ENCODE data around the gene IQSEC3. TPM values are rescaled to one million over a fixed set of nuclear protein-coding genes. Genes with fewer than 3 reads are reported as not detected.

IQSEC3 gene
- total RNA-seq, 4 donors from 2014 or later: 0.02 to 0.36 (median 0.07) TPM

DNA sequence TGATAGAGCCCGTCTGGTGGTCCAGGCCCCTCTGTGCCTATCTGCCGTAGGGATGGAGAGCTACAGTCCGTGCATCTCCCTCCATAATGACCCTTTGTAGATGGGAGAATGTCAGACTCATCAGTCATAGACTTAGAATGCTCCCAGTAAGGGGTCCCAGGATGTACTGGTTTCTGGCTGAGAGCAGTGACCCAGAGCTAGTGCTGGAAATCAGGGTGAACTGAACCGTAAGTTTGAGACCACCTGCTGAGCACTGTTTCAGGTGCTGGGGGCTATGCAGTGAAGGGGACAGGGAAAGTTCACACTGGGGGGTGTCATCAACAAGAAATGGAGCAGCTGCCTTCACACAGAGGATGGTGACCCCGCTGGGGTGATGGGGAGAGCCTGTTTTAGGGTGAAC lies 113.3 kb downstream of the IQSEC3 start:
- no peak overlapping the region for H3K4me3 ChIP-seq
- no peak for TF ChIP-seq POLR2A (IDR thresholded peaks at IDR 0.05)
- TF ChIP-seq, protein P1, sequence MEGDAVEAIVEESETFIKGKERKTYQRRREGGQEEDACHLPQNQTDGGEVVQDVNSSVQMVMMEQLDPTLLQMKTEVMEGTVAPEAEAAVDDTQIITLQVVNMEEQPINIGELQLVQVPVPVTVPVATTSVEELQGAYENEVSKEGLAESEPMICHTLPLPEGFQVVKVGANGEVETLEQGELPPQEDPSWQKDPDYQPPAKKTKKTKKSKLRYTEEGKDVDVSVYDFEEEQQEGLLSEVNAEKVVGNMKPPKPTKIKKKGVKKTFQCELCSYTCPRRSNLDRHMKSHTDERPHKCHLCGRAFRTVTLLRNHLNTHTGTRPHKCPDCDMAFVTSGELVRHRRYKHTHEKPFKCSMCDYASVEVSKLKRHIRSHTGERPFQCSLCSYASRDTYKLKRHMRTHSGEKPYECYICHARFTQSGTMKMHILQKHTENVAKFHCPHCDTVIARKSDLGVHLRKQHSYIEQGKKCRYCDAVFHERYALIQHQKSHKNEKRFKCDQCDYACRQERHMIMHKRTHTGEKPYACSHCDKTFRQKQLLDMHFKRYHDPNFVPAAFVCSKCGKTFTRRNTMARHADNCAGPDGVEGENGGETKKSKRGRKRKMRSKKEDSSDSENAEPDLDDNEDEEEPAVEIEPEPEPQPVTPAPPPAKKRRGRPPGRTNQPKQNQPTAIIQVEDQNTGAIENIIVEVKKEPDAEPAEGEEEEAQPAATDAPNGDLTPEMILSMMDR (IDR thresholded peaks at IDR 0.05 in 4 of 5, conservative IDR thresholded peaks at IDR 0.05 in 1 of 5): no peak
- H3K27me3 ChIP-seq: peaks cover 0 to 4% (median 0%) of the 10 kb centered on the region in 3 donors
- intact Hi-C loops (cut with DNase I; ENCODE audit: low total_unique reads) (no loop called here), in situ Hi-C loops (cut with MboI; ENCODE audit: low sequenced_read_pairs in 4 of 4) (no loop called here)
- no peaks in the 10 kb centered on the region for H3K9me3 ChIP-seq
- peaks cover 20 to 41% of the 10 kb centered on the region in 2 donors for H3K4me1 ChIP-seq
- H3K27ac ChIP-seq: peak overlapping the region; percentile 60 to 71 (median 66)
- no peak for ATAC-seq
- no peaks in the 10 kb centered on the region for H3K36me3 ChIP-seq
- no peak for DNase-seq

DNA sequence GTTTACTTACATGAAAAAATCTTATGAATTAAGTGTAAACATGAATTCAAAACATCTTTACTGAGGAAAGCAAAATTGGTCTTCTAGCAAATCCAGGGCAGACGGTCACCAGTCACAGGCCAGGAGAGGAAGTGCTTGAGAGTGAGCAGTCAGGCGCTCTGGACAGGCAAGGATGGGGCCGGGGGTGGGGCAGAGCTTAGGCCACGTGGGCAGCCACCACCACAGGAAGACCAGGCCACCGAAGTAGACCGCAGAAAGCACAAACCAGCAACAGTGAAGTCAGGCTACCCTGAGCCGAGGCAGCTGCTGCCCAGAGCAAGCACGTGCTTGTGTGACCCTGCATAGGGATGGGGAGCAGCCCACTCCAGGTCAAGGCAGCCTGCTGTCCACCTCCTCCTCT lies 113.9 kb downstream of the IQSEC3 start:
- Histone ChIP-seq H3K4me1 (peaks cover 15 to 36% of the 10 kb centered on the region in 2 donors), H3K36me3 (no peaks in the 10 kb centered on the region), H3K27me3 (peaks cover 0 to 4% (median 0%) of the 10 kb centered on the region in 3 donors), H3K4me3 (no peak overlapping the region), H3K27ac (peak overlapping the region; percentile 60 to 71 (median 66)), H3K9me3 (no peaks in the 10 kb centered on the region)
- DNase-seq (peak; percentile 15 to 35), ATAC-seq (peak in 1 of 2 donors; percentile 42)
- intact Hi-C loops (cut with DNase I; ENCODE audit: low total_unique reads): no loop called here
- in situ Hi-C loops (cut with MboI; ENCODE audit: low sequenced_read_pairs in 4 of 4): no loop called here
- TF ChIP-seq, protein P1 (IDR thresholded peaks at IDR 0.05 in 4 of 5, conservative IDR thresholded peaks at IDR 0.05 in 1 of 5): no peak
- TF ChIP-seq POLR2A (IDR thresholded peaks at IDR 0.05): no peak

DNA sequence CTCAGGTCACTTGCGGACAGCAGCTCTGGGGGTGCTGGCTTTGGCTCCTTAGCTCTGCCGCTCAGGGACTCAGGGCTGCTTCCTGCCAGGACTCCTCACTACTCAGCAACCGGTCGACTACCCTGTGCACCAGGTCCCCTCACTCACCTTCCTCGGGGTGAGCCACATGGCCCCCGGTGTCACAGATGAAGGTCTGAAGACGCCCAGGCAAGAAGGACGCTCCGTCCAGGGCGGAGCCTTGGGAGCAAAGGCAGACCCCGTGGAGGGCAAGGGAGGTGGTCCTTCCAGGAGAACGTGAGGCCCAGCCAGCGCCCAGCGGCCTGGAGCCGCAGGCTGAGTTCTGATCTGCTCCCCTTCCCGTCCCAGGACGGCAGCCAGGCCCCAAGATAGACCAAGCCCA lies 115.4 kb downstream of the IQSEC3 start:
- H3K36me3 ChIP-seq: no peaks in the 10 kb centered on the region
- intact Hi-C loops (cut with DNase I; ENCODE audit: low total_unique reads) (no loop called here), in situ Hi-C loops (cut with MboI; ENCODE audit: low sequenced_read_pairs in 4 of 4) (no loop called here)
- no peak for TF ChIP-seq POLR2A (IDR thresholded peaks at IDR 0.05)
- TF ChIP-seq, protein P1 (IDR thresholded peaks at IDR 0.05 in 4 of 5, conservative IDR thresholded peaks at IDR 0.05 in 1 of 5): no peak
- peaks cover 5 to 21% of the 10 kb centered on the region in 2 donors for H3K4me1 ChIP-seq
- peak overlapping the region in 1 of 4 donors; percentile 27 for H3K4me3 ChIP-seq
- H3K9me3 ChIP-seq: no peaks in the 10 kb centered on the region
- peaks cover 0 to 4% (median 0%) of the 10 kb centered on the region in 3 donors for H3K27me3 ChIP-seq
- DNase-seq: no peak
- ATAC-seq: no peak
- H3K27ac ChIP-seq: peak overlapping the region; percentile 49 to 71 (median 58)

DNA sequence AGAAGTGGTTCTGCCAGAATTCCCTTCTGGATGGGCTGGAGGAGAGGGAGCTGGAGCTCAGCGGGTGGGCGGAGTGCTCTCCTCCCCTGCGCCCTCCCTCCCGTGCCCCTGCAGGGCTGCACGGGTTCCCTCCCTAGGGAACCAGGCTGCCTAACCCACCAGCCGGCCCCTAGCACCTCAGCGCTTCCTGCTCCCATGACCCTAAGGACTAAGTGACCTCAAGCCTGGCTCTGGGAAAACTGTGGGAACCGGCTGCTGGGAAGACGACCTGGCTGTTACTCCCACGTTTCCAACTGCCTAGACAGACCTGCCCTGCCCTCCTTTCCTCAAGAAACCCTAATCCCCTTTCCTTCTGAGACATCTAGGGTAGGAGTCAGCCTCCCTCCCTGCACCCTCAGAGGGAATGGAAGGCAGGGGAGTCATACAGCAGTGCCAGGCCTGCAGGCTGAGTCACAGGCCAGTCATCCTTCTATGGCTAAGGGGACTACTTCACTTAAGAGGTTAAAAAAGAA lies 115.9 kb downstream of the IQSEC3 start:
- Histone ChIP-seq H3K27me3 (peaks cover 0 to 4% (median 0%) of the 10 kb centered on the region in 3 donors), H3K9me3 (no peaks in the 10 kb centered on the region), H3K36me3 (no peaks in the 10 kb centered on the region), H3K4me3 (no peak overlapping the region), H3K4me1 (peaks cover 0 to 16% of the 10 kb centered on the region in 2 donors), H3K27ac (peak overlapping the region; percentile 49 to 71 (median 58))
- intact Hi-C loops (cut with DNase I; ENCODE audit: low total_unique reads): no loop called here
- no peak for ATAC-seq
- no peak for TF ChIP-seq POLR2A (IDR thresholded peaks at IDR 0.05)
- TF ChIP-seq, protein P1 (IDR thresholded peaks at IDR 0.05 in 4 of 5, conservative IDR thresholded peaks at IDR 0.05 in 1 of 5): no peak
- in situ Hi-C loops (cut with MboI; ENCODE audit: low sequenced_read_pairs in 4 of 4): no loop called here
- DNase-seq: no peak
